ENCODE results near the gene ZNF410.
"Not testable (repeated sequence)": the region's sequence is repeated elsewhere in the genome, so short reads cannot be mapped to it uniquely, and the experiment has no call there.

The ZNF410 gene

DNA sequence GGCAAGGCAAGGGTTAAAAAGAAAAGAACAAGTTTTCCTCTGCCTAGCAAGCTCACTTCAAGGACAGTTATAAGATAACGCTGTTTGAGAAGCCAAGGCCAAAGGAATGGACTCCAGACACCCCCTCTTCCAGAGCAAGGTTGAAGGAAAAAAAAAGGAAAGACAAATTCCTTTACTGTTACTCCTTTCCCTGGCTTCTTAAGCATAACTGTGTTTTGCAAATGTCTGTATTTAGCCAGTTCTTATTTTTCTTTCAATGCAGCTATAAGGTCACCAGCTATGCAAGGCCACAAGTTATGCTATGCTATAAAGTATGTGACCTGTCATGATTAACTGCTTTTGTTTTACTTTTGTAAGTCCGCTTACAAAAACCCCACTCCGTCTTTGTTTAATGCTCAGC lies 26.6 kb downstream of the ZNF410 start:
- Histone ChIP-seq H3K9me3 (ENCODE audit: control insufficient read depth, insufficient read depth, low read length) (no peaks in the 10 kb centered on the region), H3K4me1 (ENCODE audit: control insufficient read depth, insufficient read depth, low read length) (no peaks in the 10 kb centered on the region), H3K27ac (ENCODE audit: low read length) (no peak overlapping the region), H3K27me3 (ENCODE audit: control insufficient read depth, insufficient read depth, low read length) (no peaks in the 10 kb centered on the region), H3K4me3 (ENCODE audit: low read length) (no peak overlapping the region), H3K36me3 (ENCODE audit: control insufficient read depth, insufficient read depth, low read length) (peaks cover 5% of the 10 kb centered on the region; the same call in 1 of the 2 replicates)
- WGBS (ENCODE audit: insufficient coverage, insufficient read length), result no CpG with 5 or more reads among the region's 3 CpGs
- DNase-seq (ENCODE audit: low read depth, low spot score), result no peak

DNA sequence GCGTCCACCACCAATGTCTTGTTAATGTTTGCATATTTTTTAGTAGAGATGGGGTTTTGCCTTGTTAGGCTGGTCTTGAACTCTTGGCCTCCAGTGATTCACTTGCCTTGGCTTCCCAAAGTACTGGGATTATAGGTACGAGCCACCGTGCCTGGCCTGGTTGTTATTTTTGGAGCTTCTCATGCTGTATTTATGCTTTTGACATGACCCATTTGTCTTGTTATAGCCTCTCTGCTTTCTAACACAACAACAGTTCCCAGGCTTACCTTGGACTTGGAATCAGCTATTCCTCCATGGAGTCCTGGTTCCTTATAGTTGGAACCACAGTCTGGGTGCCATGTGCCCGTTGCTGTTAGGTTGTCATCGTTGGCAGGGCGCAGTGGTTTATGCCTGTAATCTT lies 29.7 kb downstream of the ZNF410 start:
- H3K4me1 ChIP-seq (ENCODE audit: control insufficient read depth, insufficient read depth, low read length), result no peaks in the 10 kb centered on the region
- no peaks in the 10 kb centered on the region for H3K27me3 ChIP-seq (ENCODE audit: control insufficient read depth, insufficient read depth, low read length)
- no peak overlapping the region for H3K4me3 ChIP-seq (ENCODE audit: low read length)
- DNase-seq (ENCODE audit: low read depth, low spot score), result no peak
- H3K36me3 ChIP-seq (ENCODE audit: control insufficient read depth, insufficient read depth, low read length), result peaks cover 2% of the 10 kb centered on the region; the same call in 1 of the 2 replicates
- no CpG with 5 or more reads among the region's 6 CpGs for WGBS (ENCODE audit: insufficient coverage, insufficient read length)
- no peak overlapping the region for H3K27ac ChIP-seq (ENCODE audit: low read length)
- H3K9me3 ChIP-seq (ENCODE audit: control insufficient read depth, insufficient read depth, low read length), result no peaks in the 10 kb centered on the region

- not testable (repeated sequence) for H3K4me1 ChIP-seq (ENCODE audit: control insufficient read depth, insufficient read depth, low read length); H3K4me3 ChIP-seq (ENCODE audit: low read length); H3K27me3 ChIP-seq (ENCODE audit: control insufficient read depth, insufficient read depth, low read length); H3K9me3 ChIP-seq (ENCODE audit: control insufficient read depth, insufficient read depth, low read length); DNase-seq (ENCODE audit: low read depth, low spot score); H3K27ac ChIP-seq (ENCODE audit: low read length)
- peaks cover 12% of the 10 kb centered on the region; the same call in 1 of the 2 replicates for H3K36me3 ChIP-seq (ENCODE audit: control insufficient read depth, insufficient read depth, low read length)
- WGBS (ENCODE audit: insufficient coverage, insufficient read length), result no CpG with 5 or more reads among the region's 2 CpGs
These were observed 32.8 kb downstream of the ZNF410 start for GRCh38 chr14:73919457-73919856.

DNA sequence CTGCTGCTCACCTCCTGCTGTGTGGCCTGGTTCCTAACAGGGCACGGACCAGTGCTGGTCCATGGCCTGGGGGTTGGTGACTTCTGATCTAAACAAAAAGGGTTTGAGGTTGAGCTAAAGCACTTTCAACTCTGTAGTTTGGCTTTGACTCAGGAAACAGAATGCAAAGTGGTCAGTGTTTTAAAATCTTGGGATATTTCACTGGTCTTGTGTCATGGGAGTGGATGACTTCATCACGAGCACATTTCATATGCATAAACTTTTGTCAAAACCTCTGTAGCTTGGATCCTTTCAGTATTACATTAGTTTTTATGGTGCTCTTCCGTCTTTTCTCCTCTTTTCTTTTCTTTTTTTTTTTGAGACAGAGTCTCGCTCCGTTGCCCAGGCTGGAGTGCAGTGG lies 37.7 kb downstream of the ZNF410 start:
- no CpG with 5 or more reads among the region's 5 CpGs for WGBS (ENCODE audit: insufficient coverage, insufficient read length)
- Histone ChIP-seq H3K9me3 (ENCODE audit: control insufficient read depth, insufficient read depth, low read length) (no peaks in the 10 kb centered on the region), H3K4me1 (ENCODE audit: control insufficient read depth, insufficient read depth, low read length) (no peaks in the 10 kb centered on the region), H3K4me3 (ENCODE audit: low read length) (no peak overlapping the region), H3K36me3 (ENCODE audit: control insufficient read depth, insufficient read depth, low read length) (peaks cover 18% of the 10 kb centered on the region), H3K27ac (ENCODE audit: low read length) (no peak overlapping the region), H3K27me3 (ENCODE audit: control insufficient read depth, insufficient read depth, low read length) (no peaks in the 10 kb centered on the region)
- no peak for DNase-seq (ENCODE audit: low read depth, low spot score)

DNA sequence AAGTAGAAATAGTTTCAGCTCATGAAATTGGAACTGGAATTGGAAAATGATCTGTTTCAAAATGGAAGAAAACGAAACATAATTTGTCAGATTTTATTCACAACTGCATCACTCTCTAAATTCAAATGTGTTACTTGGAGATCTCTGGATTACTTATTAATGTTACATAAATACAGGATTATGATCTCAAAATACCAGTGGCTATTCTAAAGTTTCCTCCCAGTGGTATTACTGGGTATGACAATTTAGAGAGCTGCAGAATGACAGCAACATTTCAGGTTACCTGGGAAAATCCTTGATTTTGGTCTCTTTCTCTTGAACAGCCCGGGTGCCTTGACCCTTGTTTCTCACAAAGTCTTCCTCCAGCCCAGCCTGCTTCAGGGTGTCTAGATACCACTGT lies 49.0 kb downstream of the ZNF410 start:
- Histone ChIP-seq H3K36me3 (ENCODE audit: control insufficient read depth, insufficient read depth, low read length) (no peaks in the 10 kb centered on the region), H3K27me3 (ENCODE audit: control insufficient read depth, insufficient read depth, low read length) (no peaks in the 10 kb centered on the region), H3K9me3 (ENCODE audit: control insufficient read depth, insufficient read depth, low read length) (no peaks in the 10 kb centered on the region), H3K27ac (ENCODE audit: low read length) (no peak overlapping the region), H3K4me3 (ENCODE audit: low read length) (no peak overlapping the region), H3K4me1 (ENCODE audit: control insufficient read depth, insufficient read depth, low read length) (no peaks in the 10 kb centered on the region)
- no peak for DNase-seq (ENCODE audit: low read depth, low spot score)
- WGBS (ENCODE audit: insufficient coverage, insufficient read length), result no CpG with 5 or more reads among the region's 2 CpGs

- no peaks in the 10 kb centered on the region for H3K9me3 ChIP-seq (ENCODE audit: control insufficient read depth, insufficient read depth, low read length)
- H3K4me1 ChIP-seq (ENCODE audit: control insufficient read depth, insufficient read depth, low read length), result no peaks in the 10 kb centered on the region
- no peak overlapping the region for H3K27ac ChIP-seq (ENCODE audit: low read length)
- H3K4me3 ChIP-seq (ENCODE audit: low read length), result no peak overlapping the region
- DNase-seq (ENCODE audit: low read depth, low spot score), result no peak
- no peaks in the 10 kb centered on the region for H3K27me3 ChIP-seq (ENCODE audit: control insufficient read depth, insufficient read depth, low read length)
- WGBS (ENCODE audit: insufficient coverage, insufficient read length), result no CpG with 5 or more reads among the region's 1 CpG
- H3K36me3 ChIP-seq (ENCODE audit: control insufficient read depth, insufficient read depth, low read length), result no peaks in the 10 kb centered on the region
These were observed 49.9 kb downstream of the ZNF410 start for GRCh38 chr14:73936548-73936947.

DNA sequence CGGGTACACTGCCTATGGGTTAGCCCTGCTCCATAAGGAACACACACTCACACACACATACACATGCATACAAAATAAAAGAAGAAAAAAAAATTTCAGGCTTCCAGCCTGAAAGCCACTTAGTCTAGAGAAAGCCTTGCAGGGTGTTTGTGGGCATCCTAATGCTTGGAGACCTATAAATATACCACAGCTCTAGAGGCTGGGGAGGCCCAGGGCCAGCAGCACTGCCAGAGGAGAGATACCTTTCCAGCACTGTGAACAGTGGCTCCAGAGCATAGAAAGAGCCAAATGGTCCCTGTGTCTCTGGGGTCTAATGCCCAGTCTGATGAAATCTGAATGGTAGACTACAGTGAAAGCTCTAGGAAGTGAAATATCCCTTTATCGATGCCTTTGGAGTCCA lies 50.4 kb downstream of the ZNF410 start:
- DNase-seq (ENCODE audit: low read depth, low spot score), result no peak
- no CpG with 5 or more reads among the region's 2 CpGs for WGBS (ENCODE audit: insufficient coverage, insufficient read length)
- Histone ChIP-seq H3K27ac (ENCODE audit: low read length) (no peak overlapping the region), H3K4me3 (ENCODE audit: low read length) (no peak overlapping the region), H3K9me3 (ENCODE audit: control insufficient read depth, insufficient read depth, low read length) (no peaks in the 10 kb centered on the region), H3K27me3 (ENCODE audit: control insufficient read depth, insufficient read depth, low read length) (no peaks in the 10 kb centered on the region), H3K4me1 (ENCODE audit: control insufficient read depth, insufficient read depth, low read length) (no peaks in the 10 kb centered on the region), H3K36me3 (ENCODE audit: control insufficient read depth, insufficient read depth, low read length) (no peaks in the 10 kb centered on the region)

DNA sequence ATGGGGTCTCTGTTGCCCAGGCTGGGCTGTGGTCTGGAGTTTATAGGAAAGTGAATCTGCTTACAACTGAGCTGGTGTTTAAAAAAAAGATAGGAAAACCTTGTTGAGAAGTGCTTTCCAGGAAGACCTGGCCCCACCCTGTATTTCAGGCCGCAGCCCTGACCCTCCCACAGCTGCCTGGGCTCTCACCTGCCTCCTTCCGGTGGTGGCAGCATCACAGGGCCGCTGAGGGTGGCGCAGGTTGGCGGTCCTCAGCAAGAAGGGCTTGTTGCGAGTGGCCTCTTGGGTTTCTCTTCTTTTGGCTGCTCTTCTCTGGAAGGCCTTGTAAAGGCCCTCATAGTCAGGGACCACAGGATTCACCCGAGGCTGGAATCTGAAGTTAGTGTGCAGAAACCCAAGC lies 55.5 kb downstream of the ZNF410 start:
- no peak overlapping the region for H3K4me3 ChIP-seq (ENCODE audit: low read length)
- H3K4me1 ChIP-seq (ENCODE audit: control insufficient read depth, insufficient read depth, low read length), result no peaks in the 10 kb centered on the region
- no peaks in the 10 kb centered on the region for H3K27me3 ChIP-seq (ENCODE audit: control insufficient read depth, insufficient read depth, low read length)
- no CpG with 5 or more reads among the region's 7 CpGs for WGBS (ENCODE audit: insufficient coverage, insufficient read length)
- H3K9me3 ChIP-seq (ENCODE audit: control insufficient read depth, insufficient read depth, low read length), result no peaks in the 10 kb centered on the region
- H3K27ac ChIP-seq (ENCODE audit: low read length), result no peak overlapping the region
- H3K36me3 ChIP-seq (ENCODE audit: control insufficient read depth, insufficient read depth, low read length), result no peaks in the 10 kb centered on the region
- DNase-seq (ENCODE audit: low read depth, low spot score), result no peak

- Histone ChIP-seq H3K36me3 (ENCODE audit: control insufficient read depth, insufficient read depth, low read length) (no peaks in the 10 kb centered on the region), H3K4me3 (ENCODE audit: low read length) (no peak overlapping the region), H3K4me1 (ENCODE audit: control insufficient read depth, insufficient read depth, low read length) (no peaks in the 10 kb centered on the region), H3K9me3 (ENCODE audit: control insufficient read depth, insufficient read depth, low read length) (no peaks in the 10 kb centered on the region), H3K27ac (ENCODE audit: low read length) (no peak overlapping the region), H3K27me3 (ENCODE audit: control insufficient read depth, insufficient read depth, low read length) (no peaks in the 10 kb centered on the region)
- no peak for DNase-seq (ENCODE audit: low read depth, low spot score)
- no CpG with 5 or more reads among the region's 4 CpGs for WGBS (ENCODE audit: insufficient coverage, insufficient read length)
These were observed 56.4 kb downstream of the ZNF410 start for GRCh38 chr14:73943083-73943482.

- no CpG with 5 or more reads among the region's 17 CpGs for WGBS (ENCODE audit: insufficient coverage, insufficient read length)
- no peak for DNase-seq (ENCODE audit: low read depth, low spot score)
- Histone ChIP-seq H3K4me1 (ENCODE audit: control insufficient read depth, insufficient read depth, low read length) (no peaks in the 10 kb centered on the region), H3K27ac (ENCODE audit: low read length) (no peak overlapping the region), H3K4me3 (ENCODE audit: low read length) (no peak overlapping the region), H3K27me3 (ENCODE audit: control insufficient read depth, insufficient read depth, low read length) (no peaks in the 10 kb centered on the region), H3K9me3 (ENCODE audit: control insufficient read depth, insufficient read depth, low read length) (no peaks in the 10 kb centered on the region), H3K36me3 (ENCODE audit: control insufficient read depth, insufficient read depth, low read length) (no peaks in the 10 kb centered on the region)
These were observed 57.9 kb downstream of the ZNF410 start for GRCh38 chr14:73944432-73945158.

GRCh38 chr14:73945159-73945670 lies 58.6 kb downstream of the ZNF410 start:
- Histone ChIP-seq H3K4me1 (ENCODE audit: control insufficient read depth, insufficient read depth, low read length) (no peaks in the 10 kb centered on the region), H3K27me3 (ENCODE audit: control insufficient read depth, insufficient read depth, low read length) (no peaks in the 10 kb centered on the region), H3K36me3 (ENCODE audit: control insufficient read depth, insufficient read depth, low read length) (no peaks in the 10 kb centered on the region), H3K4me3 (ENCODE audit: low read length) (no peak overlapping the region), H3K27ac (ENCODE audit: low read length) (no peak overlapping the region), H3K9me3 (ENCODE audit: control insufficient read depth, insufficient read depth, low read length) (no peaks in the 10 kb centered on the region)
- no CpG with 5 or more reads among the region's 4 CpGs for WGBS (ENCODE audit: insufficient coverage, insufficient read length)
- DNase-seq (ENCODE audit: low read depth, low spot score), result no peak
